Stimulated activated CD4-positive, alpha-beta T cell treated with anti-CD3 and anti-CD28 coated beads, Interleukin-12 subunit alpha, Interleukin-12 subunit beta, amount 100 ng/mL, for 4 hours (primary cell): ENCODE data around the gene ABCC1.
"Not testable (repeated sequence)": the region's sequence is repeated elsewhere in the genome, so short reads cannot be mapped to it uniquely, and the experiment has no call there.

Source experiments
- DNase-seq: peaks from one replicate; pipeline ENCODE4 v3.0.0-alpha.2; 2020

ABCC1 gene

GRCh38 chr16:16146380-16147315 lies 197.2 kb downstream of the ABCC1 start:
- DNase-seq, result no peak

GRCh38 chr16:16147316-16147999 lies 198.0 kb downstream of the ABCC1 start:
- no peak for DNase-seq

GRCh38 chr16:16148000-16148599 lies 198.7 kb downstream of the ABCC1 start:
- DNase-seq, result not testable (repeated sequence)

- DNase-seq, result no peak
Measured at GRCh38 chr16:16148755-16149154, 199.3 kb downstream of the ABCC1 start.

GRCh38 chr16:16149710-16150116 lies 200.3 kb downstream of the ABCC1 start:
- DNase-seq, result no peak

- DNase-seq, result no peak
Measured at GRCh38 chr16:16150117-16150877, 200.9 kb downstream of the ABCC1 start.

- no peak for DNase-seq
Measured at GRCh38 chr16:16150878-16151152, 201.4 kb downstream of the ABCC1 start.

GRCh38 chr16:16151315-16151714 lies 201.9 kb downstream of the ABCC1 start:
- no peak for DNase-seq

- DNase-seq, result not testable (repeated sequence)
Measured at GRCh38 chr16:16153000-16153399, 203.6 kb downstream of the ABCC1 start.

- DNase-seq, result no peak
Measured at GRCh38 chr16:16154281-16154951, 205.0 kb downstream of the ABCC1 start.

GRCh38 chr16:16155234-16155633 lies 205.8 kb downstream of the ABCC1 start:
- no peak for DNase-seq

- no peak for DNase-seq
Measured at GRCh38 chr16:16157166-16157565, 207.8 kb downstream of the ABCC1 start.

- no peak for DNase-seq
Measured at GRCh38 chr16:16158082-16158658, 208.8 kb downstream of the ABCC1 start.

- no peak for DNase-seq
Measured at GRCh38 chr16:16158741-16159374, 209.4 kb downstream of the ABCC1 start.

GRCh38 chr16:16159662-16160061 lies 210.2 kb downstream of the ABCC1 start:
- no peak for DNase-seq

GRCh38 chr16:16161319-16161718 lies 211.9 kb downstream of the ABCC1 start:
- no peak for DNase-seq

GRCh38 chr16:16161840-16162239 lies 212.4 kb downstream of the ABCC1 start:
- not testable (repeated sequence) for DNase-seq

GRCh38 chr16:16162591-16162990 lies 213.2 kb downstream of the ABCC1 start:
- DNase-seq, result no peak

GRCh38 chr16:16163109-16163508 lies 213.7 kb downstream of the ABCC1 start:
- DNase-seq, result no peak

- no peak for DNase-seq
Measured at GRCh38 chr16:16163571-16163970, 214.2 kb downstream of the ABCC1 start.

GRCh38 chr16:16164243-16164642 lies 214.8 kb downstream of the ABCC1 start:
- DNase-seq, result no peak

GRCh38 chr16:16166085-16166484 lies 216.7 kb downstream of the ABCC1 start:
- no peak for DNase-seq
